ENCODE measurements around the gene FASLG. TPM values are rescaled to one million over a fixed set of nuclear protein-coding genes. Genes with fewer than 3 reads are reported as not detected.

Gene FASLG
- total and polyA plus RNA-seq, 4 donors: 0.14 to 0.61 (median 0.30) TPM

- TF ChIP-seq MAX (IDR thresholded peaks at IDR 0.05) (no peak), HNF4G (IDR thresholded peaks at IDR 0.05) (no peak), JUND (IDR thresholded peaks at IDR 0.05) (no peak), ZBTB33 (IDR thresholded peaks at IDR 0.05) (no peak), RAD21 (IDR thresholded peaks at IDR 0.05) (no peak)
- no peak overlapping the region for H3K4me3 ChIP-seq (ENCODE audit: low read depth in 1 of 3, low read length in 3 of 3)
- no peaks in the 10 kb centered on the region for H3K27me3 ChIP-seq (ENCODE audit: control insufficient read depth in 4 of 4, insufficient read depth in 4 of 4, low read length in 3 of 4)
- H3K36me3 ChIP-seq (ENCODE audit: control insufficient read depth in 4 of 4, insufficient read depth in 3 of 4, low read depth in 1 of 4, low read length in 3 of 4): no peaks in the 10 kb centered on the region
- no peaks in the 10 kb centered on the region for H3K4me1 ChIP-seq (ENCODE audit: control insufficient read depth in 4 of 4, insufficient read depth in 4 of 4, low read length in 3 of 4)
- no peak overlapping the region for H3K9ac ChIP-seq (ENCODE audit: low read depth in 1 of 2, low read length in 2 of 2)
- no peak overlapping the region for H3K27ac ChIP-seq (ENCODE audit: low read depth in 1 of 2, low read length in 2 of 2)
- no peak for DNase-seq (ENCODE audit: low spot score)
- H3K9me3 ChIP-seq (ENCODE audit: control insufficient read depth in 4 of 4, low read length in 3 of 4): no peaks in the 10 kb centered on the region
- WGBS: 91% methylated on average over 2 of the region's 2 CpGs
Measured at GRCh38 chr1:172654535-172654934, 4.4 kb upstream of the FASLG start.

GRCh38 chr1:172656576-172656975 is 2.3 kb upstream of the FASLG start:
- no peaks in the 10 kb centered on the region for H3K36me3 ChIP-seq (ENCODE audit: control insufficient read depth in 4 of 4, insufficient read depth in 3 of 4, low read depth in 1 of 4, low read length in 3 of 4)
- no peak overlapping the region for H3K4me3 ChIP-seq (ENCODE audit: low read depth in 1 of 3, low read length in 3 of 3)
- WGBS: 90% methylated on average over 6 of the region's 6 CpGs
- no peak overlapping the region for H3K9ac ChIP-seq (ENCODE audit: low read depth in 1 of 2, low read length in 2 of 2)
- no peaks in the 10 kb centered on the region for H3K9me3 ChIP-seq (ENCODE audit: control insufficient read depth in 4 of 4, low read length in 3 of 4)
- TF ChIP-seq REST (IDR thresholded peaks at IDR 0.05) (no peak), SP1 (IDR thresholded peaks at IDR 0.05) (no peak)
- no peaks in the 10 kb centered on the region for H3K4me1 ChIP-seq (ENCODE audit: control insufficient read depth in 4 of 4, insufficient read depth in 4 of 4, low read length in 3 of 4)
- no peak overlapping the region for H3K27ac ChIP-seq (ENCODE audit: low read depth in 1 of 2, low read length in 2 of 2)
- no peaks in the 10 kb centered on the region for H3K27me3 ChIP-seq (ENCODE audit: control insufficient read depth in 4 of 4, insufficient read depth in 4 of 4, low read length in 3 of 4)
- DNase-seq (ENCODE audit: low spot score): no peak

GRCh38 chr1:172657586-172657985 is 1.3 kb upstream of the FASLG start:
- WGBS: 87% methylated on average over 1 of the region's 1 CpG
- no peaks in the 10 kb centered on the region for H3K36me3 ChIP-seq (ENCODE audit: control insufficient read depth in 4 of 4, insufficient read depth in 3 of 4, low read depth in 1 of 4, low read length in 3 of 4)
- no peaks in the 10 kb centered on the region for H3K27me3 ChIP-seq (ENCODE audit: control insufficient read depth in 4 of 4, insufficient read depth in 4 of 4, low read length in 3 of 4)
- H3K4me1 ChIP-seq (ENCODE audit: control insufficient read depth in 4 of 4, insufficient read depth in 4 of 4, low read length in 3 of 4): no peaks in the 10 kb centered on the region
- peaks cover 0 to under 1% (median 0%) of the 10 kb centered on the region in 4 donors for H3K9me3 ChIP-seq (ENCODE audit: control insufficient read depth in 4 of 4, low read length in 3 of 4)
- H3K4me3 ChIP-seq (ENCODE audit: low read depth in 1 of 3, low read length in 3 of 3): no peak overlapping the region
- DNase-seq (ENCODE audit: low spot score): no peak
- no peak overlapping the region for H3K9ac ChIP-seq (ENCODE audit: low read depth in 1 of 2, low read length in 2 of 2)
- H3K27ac ChIP-seq (ENCODE audit: low read depth in 1 of 2, low read length in 2 of 2): no peak overlapping the region
- TF ChIP-seq REST (IDR thresholded peaks at IDR 0.05): no peak
- TF ChIP-seq ATF3 (IDR thresholded peaks at IDR 0.05): no peak
- TF ChIP-seq CTCF (IDR thresholded peaks at IDR 0.05; ENCODE audit: low read depth, low read length, missing input control): no peak
- no peak for TF ChIP-seq TAF1 (conservative IDR thresholded peaks at IDR 0.05)
- TF ChIP-seq SP1 (IDR thresholded peaks at IDR 0.05): no peak
- TF ChIP-seq MAX (IDR thresholded peaks at IDR 0.05): no peak
- no peak for TF ChIP-seq FOXA1 (IDR thresholded peaks at IDR 0.05)
- TF ChIP-seq JUND (IDR thresholded peaks at IDR 0.05): no peak
- no peak for TF ChIP-seq RXRA (IDR thresholded peaks at IDR 0.05)
- TF ChIP-seq GABPA (IDR thresholded peaks at IDR 0.05 in 1 of 2, conservative IDR thresholded peaks at IDR 0.05 in 1 of 2): no peak
- TF ChIP-seq NR2F2 (IDR thresholded peaks at IDR 0.05): no peak
